ENCODE data around the gene PAPSS2.
"Not testable (repeated sequence)": the region's sequence is repeated elsewhere in the genome, so short reads cannot be mapped to it uniquely, and the experiment has no call there.

The PAPSS2 gene

GRCh38 chr10:87659571-87660483 is at the start of gene PAPSS2:
PAPSS2 (plus strand) TSS chr10:87659878; CDS start chr10:87659982, 104 bp downstream.
- peak; percentile 6 for DNase-seq

- DNase-seq, result not testable (repeated sequence)
Measured at GRCh38 chr10:87611341-87611740, 48.3 kb upstream of the PAPSS2 start.

- DNase-seq, result no peak
Measured at GRCh38 chr10:87612115-87612514, 47.6 kb upstream of the PAPSS2 start.

- DNase-seq, result no peak
Measured at GRCh38 chr10:87613751-87614150, 45.9 kb upstream of the PAPSS2 start.

GRCh38 chr10:87615856-87616255 is 43.8 kb upstream of the PAPSS2 start:
- DNase-seq, result no peak

GRCh38 chr10:87617503-87617902 is 42.2 kb upstream of the PAPSS2 start:
- DNase-seq, result no peak

GRCh38 chr10:87618566-87619423 is 40.9 kb upstream of the PAPSS2 start:
- peak; percentile 66 for DNase-seq

- DNase-seq, result no peak
Measured at GRCh38 chr10:87619705-87620104, 40.0 kb upstream of the PAPSS2 start.

- DNase-seq, result not testable (repeated sequence)
Measured at GRCh38 chr10:87621440-87621839, 38.2 kb upstream of the PAPSS2 start.

- DNase-seq, result no peak
Measured at GRCh38 chr10:87622314-87623004, 37.2 kb upstream of the PAPSS2 start.

- DNase-seq, result no peak
Measured at GRCh38 chr10:87623191-87623590, 36.5 kb upstream of the PAPSS2 start.

- no peak for DNase-seq
Measured at GRCh38 chr10:87625661-87626060, 34.0 kb upstream of the PAPSS2 start.

- DNase-seq, result no peak
Measured at GRCh38 chr10:87626422-87626892, 33.2 kb upstream of the PAPSS2 start.

GRCh38 chr10:87630171-87630570 is 29.5 kb upstream of the PAPSS2 start:
- DNase-seq, result no peak

GRCh38 chr10:87632454-87632853 is 27.2 kb upstream of the PAPSS2 start:
- no peak for DNase-seq

- no peak for DNase-seq
Measured at GRCh38 chr10:87634311-87634710, 25.4 kb upstream of the PAPSS2 start.

- DNase-seq, result no peak
Measured at GRCh38 chr10:87635498-87636312, 24.0 kb upstream of the PAPSS2 start.

GRCh38 chr10:87636313-87636915 is 23.3 kb upstream of the PAPSS2 start:
- no peak for DNase-seq

- no peak for DNase-seq
Measured at GRCh38 chr10:87639493-87639892, 20.2 kb upstream of the PAPSS2 start.

- DNase-seq, result no peak
Measured at GRCh38 chr10:87640043-87640442, 19.6 kb upstream of the PAPSS2 start.

GRCh38 chr10:87642486-87642885 is 17.2 kb upstream of the PAPSS2 start:
- no peak for DNase-seq

- no peak for DNase-seq
Measured at GRCh38 chr10:87642988-87643387, 16.7 kb upstream of the PAPSS2 start.
